Psoas muscle (tissue), 8 donors: ENCODE data around the gene TENT5A. TPM values are rescaled to one million over a fixed set of nuclear protein-coding genes. Genes with fewer than 3 reads are reported as not detected.

Source experiments
- ATAC-seq, 4 donors: fragments of 200-7000 bp; cut with Tn5 transposase; one replicate each; pipeline ENCODE4 v1.9.1; 2020; ENCODE audit warnings: moderate library complexity in 3 of 4, mild to moderate bottlenecking in 2 of 4
- DNase-seq, 2 donors: peaks; one replicate each; pipeline ENCODE4 v3.0.0-alpha.2; 2020
- H3K27ac ChIP-seq: fragments of 200-600 bp; one replicate; pipeline ENCODE4 v1.8.0; 2022
- H3K27me3 ChIP-seq, 3 donors: fragments of 200-600 bp in 1 of 3; one replicate each; pipeline versions ENCODE4 v1.6.1 to v1.8.0; 2013 to 2022; ENCODE audit warnings: low read length in 2 of 3, mild to moderate bottlenecking in 2 of 3, moderate library complexity in 1 of 3; ENCODE audit not compliant: insufficient read depth in 3 of 3
- H3K36me3 ChIP-seq, 2 donors: fragments of 200-600 bp in 1 of 2; one replicate each; pipeline versions ENCODE4 v1.6.1 to v1.8.0; 2013 to 2022; ENCODE audit warnings: low read depth in 1 of 2, mild to moderate bottlenecking in 1 of 2, moderate library complexity in 1 of 2; ENCODE audit not compliant: insufficient read depth in 1 of 2
- H3K4me1 ChIP-seq: fragments of 200-600 bp; one replicate; pipeline ENCODE4 v1.8.0; 2022
- H3K4me3 ChIP-seq: fragments of 200-600 bp; one replicate; pipeline ENCODE4 v1.8.0; 2022; ENCODE audit warnings: mild to moderate bottlenecking
- H3K9me3 ChIP-seq: fragments of 200-600 bp; one replicate; pipeline ENCODE4 v1.8.0; 2022
- WGBS, 3 donors: extraction: QIAGEN DNeasy Blood & Tissue Kit; methylation state at CpG; one replicate each; pipeline versions ENCODE4 v1.1.6 to v1.1.7; 2013; 5-methylcytosine and 5-hydroxymethylcytosine counted together
- intact Hi-C, 2 donors: fragments of 100-400 bp; cut with DNase I; formaldehyde crosslinking; loops; one replicate each; pipeline versions ENCODE4 v1.11.0 to v1.14.2; 2022
- polyA plus RNA-seq, 3 donors: library from polyadenylated mRNA; stranded (reverse); fragments of 200-250 nt; gene quantifications; one replicate each; pipeline ENCODE4 v1.2.3, GENCODE V29; 2013
- total RNA-seq, 4 donors: library from RNA; stranded (reverse); fragmentation: NEBNext Ultra II Directional in 2 of 4; extraction: Animal tissue kit (Norgen Biotek cat#: 25700) in 2 of 4; gene quantifications; one replicate each; pipeline versions ENCODE4 v1.2.1 to v1.2.4, GENCODE V29; 2021 to 2023
- TF ChIP-seq, protein P1 (sequence below): fragments of 200-600 bp; IDR thresholded peaks from one replicate; pipeline ENCODE4 v1.8.0; 2022; ENCODE audit warnings: antibody characterized with exemption
- donor health status: healthy with polysubstance abuse.
- donor health status: DM: no; HTN: no; CAD: no; lungs with moderate emphysema.
- donor health status: Bipolar disorder and iron deficiency.
- donor health status: healthy.
- donor health status: DM: yes; HTN: yes; CAD: no.
- donor health status: DM: no; HTN: no; CAD: no.
- donor health status: DM: no; HTN: no; CAD: no.
- donor health status: DM: yes; HTN: yes; CAD: no.

TENT5A gene
- total and polyA plus RNA-seq, 7 donors: 0.94 to 4.3 (median 2.1) TPM

DNA sequence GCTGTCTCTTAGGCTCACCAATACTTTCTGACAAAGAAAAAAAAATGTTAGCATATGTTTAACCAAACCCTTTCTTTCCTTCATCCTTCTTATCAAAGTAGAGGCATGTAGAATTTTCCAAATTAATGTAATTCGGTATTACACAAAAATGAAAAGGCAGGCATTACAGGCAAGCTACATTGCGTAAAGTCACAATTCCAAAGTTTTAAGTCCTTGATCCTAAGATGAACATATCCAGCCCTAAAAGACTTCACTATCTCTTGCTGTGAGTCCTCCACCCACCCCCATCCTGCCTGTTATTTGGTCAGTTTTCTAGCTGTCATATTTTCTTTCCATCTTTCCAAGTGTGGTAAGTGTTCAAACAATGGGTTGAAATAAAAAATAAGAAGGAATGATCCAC lies 12.1 kb upstream of the TENT5A start:
- 94 to 98% (median 98%) methylated on average over 2 of the region's 2 CpGs for WGBS, 3 donors
- Histone ChIP-seq H3K27ac (no peak overlapping the region), H3K4me1 (no peaks in the 10 kb centered on the region), H3K36me3 (no peaks in the 10 kb centered on the region), H3K4me3 (no peak overlapping the region), H3K9me3 (no peaks in the 10 kb centered on the region), H3K27me3 (no peaks in the 10 kb centered on the region)
- ATAC-seq: no peak
- intact Hi-C loops: no loop called here
- TF ChIP-seq, protein P1, sequence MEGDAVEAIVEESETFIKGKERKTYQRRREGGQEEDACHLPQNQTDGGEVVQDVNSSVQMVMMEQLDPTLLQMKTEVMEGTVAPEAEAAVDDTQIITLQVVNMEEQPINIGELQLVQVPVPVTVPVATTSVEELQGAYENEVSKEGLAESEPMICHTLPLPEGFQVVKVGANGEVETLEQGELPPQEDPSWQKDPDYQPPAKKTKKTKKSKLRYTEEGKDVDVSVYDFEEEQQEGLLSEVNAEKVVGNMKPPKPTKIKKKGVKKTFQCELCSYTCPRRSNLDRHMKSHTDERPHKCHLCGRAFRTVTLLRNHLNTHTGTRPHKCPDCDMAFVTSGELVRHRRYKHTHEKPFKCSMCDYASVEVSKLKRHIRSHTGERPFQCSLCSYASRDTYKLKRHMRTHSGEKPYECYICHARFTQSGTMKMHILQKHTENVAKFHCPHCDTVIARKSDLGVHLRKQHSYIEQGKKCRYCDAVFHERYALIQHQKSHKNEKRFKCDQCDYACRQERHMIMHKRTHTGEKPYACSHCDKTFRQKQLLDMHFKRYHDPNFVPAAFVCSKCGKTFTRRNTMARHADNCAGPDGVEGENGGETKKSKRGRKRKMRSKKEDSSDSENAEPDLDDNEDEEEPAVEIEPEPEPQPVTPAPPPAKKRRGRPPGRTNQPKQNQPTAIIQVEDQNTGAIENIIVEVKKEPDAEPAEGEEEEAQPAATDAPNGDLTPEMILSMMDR: no peak
- DNase-seq: no peak

DNA sequence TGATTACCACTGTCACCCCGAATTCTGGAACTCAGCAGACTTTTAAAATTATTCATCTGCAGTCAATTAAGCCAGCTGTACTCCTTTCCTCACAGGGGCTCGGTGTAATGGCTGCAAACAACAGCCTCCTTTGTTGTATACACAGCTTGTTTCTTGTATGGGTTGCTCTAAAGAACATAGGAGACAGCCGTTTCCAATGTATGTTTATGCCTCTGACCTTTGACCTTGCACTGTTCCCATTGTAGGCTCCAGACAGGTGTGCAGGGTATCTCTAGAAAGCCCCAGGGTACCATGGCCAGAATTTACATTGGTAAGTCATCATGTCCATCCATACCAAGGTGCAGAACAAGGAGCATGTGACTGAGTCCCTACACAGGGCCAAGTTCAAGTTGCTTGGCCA lies 11.5 kb upstream of the TENT5A start:
- Histone ChIP-seq H3K27ac (no peak overlapping the region), H3K27me3 (no peaks in the 10 kb centered on the region), H3K4me1 (no peaks in the 10 kb centered on the region), H3K4me3 (no peak overlapping the region), H3K9me3 (no peaks in the 10 kb centered on the region), H3K36me3 (no peaks in the 10 kb centered on the region)
- intact Hi-C loops: no loop called here
- no peak for DNase-seq
- TF ChIP-seq, protein P1: no peak
- no peak for ATAC-seq
- WGBS, 3 donors: 45 to 53% (median 52%) methylated on average over 3 of the region's 3 CpGs

GRCh38 chr6:81763051-81763450 lies 10.6 kb upstream of the TENT5A start:
- no peaks in the 10 kb centered on the region for H3K9me3 ChIP-seq
- no peak overlapping the region for H3K27ac ChIP-seq
- H3K36me3 ChIP-seq: no peaks in the 10 kb centered on the region
- 87 to 92% (median 92%) methylated on average over 1 of the region's 1 CpG for WGBS, 3 donors
- H3K4me3 ChIP-seq: no peak overlapping the region
- no peaks in the 10 kb centered on the region for H3K4me1 ChIP-seq
- intact Hi-C loops: no loop called here
- H3K27me3 ChIP-seq: no peaks in the 10 kb centered on the region
- ATAC-seq (no peak), DNase-seq (no peak)
- TF ChIP-seq, protein P1: no peak

- TF ChIP-seq, protein P1: no peak
- no peak for ATAC-seq
- WGBS, 3 donors: 59 to 70% (median 65%) methylated on average over 4 of the region's 4 CpGs
- no peak for DNase-seq
- Histone ChIP-seq H3K4me3 (no peak overlapping the region), H3K9me3 (no peaks in the 10 kb centered on the region), H3K4me1 (no peaks in the 10 kb centered on the region), H3K27me3 (no peaks in the 10 kb centered on the region), H3K36me3 (no peaks in the 10 kb centered on the region), H3K27ac (no peak overlapping the region)
- intact Hi-C loops: no loop called here
Observed at GRCh38 chr6:81762606-81763005, 10.1 kb upstream of the TENT5A start.

DNA sequence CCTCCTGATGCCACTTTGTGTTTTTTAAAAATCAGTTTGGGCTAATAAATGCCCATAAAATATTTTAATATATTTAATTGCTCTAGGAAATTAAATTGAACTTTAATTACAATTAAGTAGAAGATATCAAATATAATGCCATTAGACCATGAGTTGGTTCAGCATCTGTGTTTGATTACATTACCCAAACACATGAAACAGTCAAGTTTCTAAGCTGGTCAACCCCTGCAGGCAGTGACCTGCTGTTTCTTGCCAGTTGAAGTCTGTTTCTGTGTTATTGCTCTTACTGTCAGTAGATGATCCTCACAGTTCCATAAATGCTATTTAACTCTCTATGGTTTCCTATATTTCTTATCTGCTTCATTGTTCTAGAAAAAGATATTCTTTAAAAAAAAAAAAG lies 9.7 kb upstream of the TENT5A start:
- TF ChIP-seq, protein P1: no peak
- Histone ChIP-seq H3K27me3 (no peaks in the 10 kb centered on the region), H3K4me1 (no peaks in the 10 kb centered on the region), H3K9me3 (no peaks in the 10 kb centered on the region), H3K36me3 (no peaks in the 10 kb centered on the region), H3K4me3 (no peak overlapping the region), H3K27ac (no peak overlapping the region)
- ATAC-seq (no peak), DNase-seq (no peak)
- intact Hi-C loops: no loop called here
